CD4-positive, alpha-beta T cell (primary cell): ENCODE data around the gene CCR7. TPM values are rescaled to one million over a fixed set of nuclear protein-coding genes. Genes with fewer than 3 reads are reported as not detected.

Source experiments
- ATAC-seq: fragments of 200-7000 bp; cut with Tn5 transposase; one replicate; pipeline ENCODE4 v1.10.0; 2022; ENCODE audit warnings: mild to moderate bottlenecking; ENCODE audit not compliant: poor library complexity
- CTCF ChIA-PET: fragments of 350-600 bp; sonication (Branson Sonifier 250); formaldehyde crosslinking; loops from one replicate; lab custom pipeline; 2021; ENCODE audit warnings: antibody characterized with exemption, inconsistent platforms; lab: Charles Lee
- POLR2A ChIA-PET: fragments of 350-600 bp; sonication (Branson Sonifier 250); formaldehyde crosslinking; loops from one replicate; lab custom pipeline; 2021; ENCODE audit warnings: antibody characterized with exemption, inconsistent platforms; lab: Charles Lee
- DNase-seq, 14 experiments: peaks; one replicate each; pipeline ENCODE4 v3.0.0-alpha.2; 2013 to 2020; ENCODE audit warnings: mixed read lengths in 2 of 14
- H3K27ac ChIP-seq, 2 donors: one replicate each; pipeline versions ENCODE4 v1.5.1 to v1.7.0; 2013; ENCODE audit warnings: low read length in 2 of 2, low read depth in 1 of 2, mild to moderate bottlenecking in 1 of 2
- H3K27me3 ChIP-seq, 2 experiments: 1 replicate in 1 of 2; 2 replicates in 1 of 2; pipeline versions ENCODE4 v1.6.1 to v1.7.0; 2013; ENCODE audit warnings: low read length in 2 of 2, control low read depth in 1 of 2, mild to moderate bottlenecking in 1 of 2, moderate library complexity in 1 of 2; ENCODE audit not compliant: insufficient read depth in 2 of 2, control insufficient read depth in 1 of 2
- H3K36me3 ChIP-seq: one replicate; pipeline ENCODE4 v1.6.1; 2013; ENCODE audit warnings: low read length, control low read depth; ENCODE audit not compliant: insufficient read depth
- H3K4me1 ChIP-seq: one replicate; pipeline ENCODE4 v1.6.1; 2013; ENCODE audit warnings: low read length, control low read depth; ENCODE audit not compliant: insufficient read depth
- H3K4me3 ChIP-seq: one replicate; pipeline ENCODE4 v1.5.1; 2013; ENCODE audit warnings: mild to moderate bottlenecking, low read length, moderate library complexity
- H3K9me3 ChIP-seq, 2 experiments: 1 replicate in 1 of 2; 2 replicates in 1 of 2; pipeline versions ENCODE4 v1.6.1 to v1.7.0; 2013; ENCODE audit warnings: low read length in 2 of 2, mild to moderate bottlenecking in 2 of 2, control low read depth in 1 of 2, moderate library complexity in 1 of 2; ENCODE audit not compliant: control insufficient read depth in 1 of 2, insufficient read depth in 1 of 2
- H3K27ac Mint-ChIP-seq: one replicate; pipeline ENCODE4 v1.8.0; 2020; ENCODE audit warnings: mixed read lengths
- H3K27me3 Mint-ChIP-seq: one replicate; pipeline ENCODE4 v1.8.0; 2021; ENCODE audit warnings: mixed read lengths
- H3K36me3 Mint-ChIP-seq: one replicate; pipeline ENCODE4 v1.8.0; 2021; ENCODE audit warnings: low read depth, mixed read lengths
- H3K4me1 Mint-ChIP-seq: one replicate; pipeline ENCODE4 v1.8.0; 2021; ENCODE audit warnings: low read depth, mixed read lengths
- H3K4me3 Mint-ChIP-seq: one replicate; pipeline ENCODE4 v1.8.0; 2020; ENCODE audit warnings: mild to moderate bottlenecking, mixed read lengths
- H3K9me3 Mint-ChIP-seq: one replicate; pipeline ENCODE4 v1.8.0; 2020; ENCODE audit warnings: mixed read lengths
- intact Hi-C, 2 experiments: fragments of 100-400 bp; cut with DNase I in 1 of 2; cut with micrococcal nuclease in 1 of 2; formaldehyde crosslinking; loops; one replicate each; pipeline versions ENCODE4 v1.15.1 to v1.9.0; 2023 to 2025; cut with DNase I, micrococcal nuclease
- total RNA-seq, 174 experiments: library from RNA in 2 of 174; stranded (reverse) in 2 of 174; gene quantifications; one replicate each; pipeline ENCODE4 v1.2.3 and lab custom pipeline; 2021 to 2026
- TF ChIP-seq, protein P1 (sequence below): fragments of 200-600 bp; IDR thresholded peaks from one replicate; pipeline ENCODE4 v1.8.0; 2022; ENCODE audit warnings: antibody characterized with exemption, mild to moderate bottlenecking

CCR7 gene
- total RNA-seq, 2 experiments from 2014 or later = 170 to 180 TPM

- Mint-ChIP-seq H3K27me3 (no peaks in the 10 kb centered on the region), H3K27ac (peak overlapping the region; percentile 86), H3K9me3 (no peaks in the 10 kb centered on the region), H3K4me1 (peaks cover 53% of the 10 kb centered on the region), H3K4me3 (peak overlapping the region; percentile 83), H3K36me3 (no peaks in the 10 kb centered on the region)
- H3K4me3 ChIP-seq = peak overlapping the region; percentile 51
- intact Hi-C loops = loop anchor here (1.0 to 2.0 kb wide), 4 partner anchors 18 to 37 kb away; no protein-coding TSS in a partner anchor
- H3K36me3 ChIP-seq = no peaks in the 10 kb centered on the region
- DNase-seq (peak in 4 of 14 experiments; percentile 53 to 86 (median 66)), ATAC-seq (peak; percentile 70)
- ChIA-PET POLR2A (interaction anchor here (0.6 to 6.1 kb wide), 3 partner anchors 16 to 129 kb away, joined by 3 to 100 read pairs (median 14); no protein-coding TSS in a partner anchor), CTCF (no interaction called here)
- TF ChIP-seq, protein P1, sequence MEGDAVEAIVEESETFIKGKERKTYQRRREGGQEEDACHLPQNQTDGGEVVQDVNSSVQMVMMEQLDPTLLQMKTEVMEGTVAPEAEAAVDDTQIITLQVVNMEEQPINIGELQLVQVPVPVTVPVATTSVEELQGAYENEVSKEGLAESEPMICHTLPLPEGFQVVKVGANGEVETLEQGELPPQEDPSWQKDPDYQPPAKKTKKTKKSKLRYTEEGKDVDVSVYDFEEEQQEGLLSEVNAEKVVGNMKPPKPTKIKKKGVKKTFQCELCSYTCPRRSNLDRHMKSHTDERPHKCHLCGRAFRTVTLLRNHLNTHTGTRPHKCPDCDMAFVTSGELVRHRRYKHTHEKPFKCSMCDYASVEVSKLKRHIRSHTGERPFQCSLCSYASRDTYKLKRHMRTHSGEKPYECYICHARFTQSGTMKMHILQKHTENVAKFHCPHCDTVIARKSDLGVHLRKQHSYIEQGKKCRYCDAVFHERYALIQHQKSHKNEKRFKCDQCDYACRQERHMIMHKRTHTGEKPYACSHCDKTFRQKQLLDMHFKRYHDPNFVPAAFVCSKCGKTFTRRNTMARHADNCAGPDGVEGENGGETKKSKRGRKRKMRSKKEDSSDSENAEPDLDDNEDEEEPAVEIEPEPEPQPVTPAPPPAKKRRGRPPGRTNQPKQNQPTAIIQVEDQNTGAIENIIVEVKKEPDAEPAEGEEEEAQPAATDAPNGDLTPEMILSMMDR = no peak
- H3K27me3 ChIP-seq = no peaks in the 10 kb centered on the region
- no peak overlapping the region for H3K27ac ChIP-seq
- H3K9me3 ChIP-seq = no peaks in the 10 kb centered on the region
- peaks cover 68% of the 10 kb centered on the region for H3K4me1 ChIP-seq
These were observed 49.7 kb downstream of the CCR7 start for GRCh38 chr17:40515491-40516041.

DNA sequence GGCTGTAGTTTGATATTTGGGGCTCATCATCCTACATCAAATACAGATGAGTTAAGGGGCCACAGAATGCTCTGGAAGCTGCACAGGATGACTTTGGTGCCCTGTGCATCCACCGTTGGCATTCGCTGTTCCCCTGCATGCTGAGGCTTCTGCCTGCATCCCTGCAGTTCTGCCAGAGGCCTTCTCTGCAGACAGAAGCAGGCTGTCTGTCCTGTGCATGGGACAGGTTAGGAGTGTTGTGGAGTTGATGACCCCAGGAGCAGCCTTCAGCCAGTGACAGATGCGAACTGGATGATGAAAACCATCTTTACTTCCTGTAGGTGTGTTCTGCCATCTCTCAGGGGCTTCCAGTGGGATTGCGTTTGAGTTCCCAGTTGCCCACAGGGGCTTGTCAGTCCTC lies 50.3 kb downstream of the CCR7 start:
- no peaks in the 10 kb centered on the region for H3K27me3 Mint-ChIP-seq
- no peaks in the 10 kb centered on the region for H3K9me3 Mint-ChIP-seq
- Histone ChIP-seq H3K4me1 (peaks cover 67% of the 10 kb centered on the region), H3K9me3 (no peaks in the 10 kb centered on the region), H3K4me3 (no peak overlapping the region), H3K36me3 (no peaks in the 10 kb centered on the region), H3K27me3 (no peaks in the 10 kb centered on the region), H3K27ac (no peak overlapping the region)
- peak overlapping the region; percentile 86 for H3K27ac Mint-ChIP-seq
- ATAC-seq = peak; percentile 10
- H3K4me1 Mint-ChIP-seq = peaks cover 53% of the 10 kb centered on the region
- ChIA-PET POLR2A (interaction anchor here (1.0 to 6.1 kb wide), 3 partner anchors 13 to 793 kb away, joined by 3 to 100 read pairs (median 4); partner anchors contain the start of gene TNS4), CTCF (no interaction called here)
- DNase-seq = no peak
- intact Hi-C loops = loop anchor here (2.0 kb wide), 2 partner anchors 24 to 36 kb away; no protein-coding TSS in a partner anchor
- H3K36me3 Mint-ChIP-seq = no peaks in the 10 kb centered on the region
- peak overlapping the region; percentile 83 for H3K4me3 Mint-ChIP-seq
- TF ChIP-seq, protein P1 = no peak

- H3K36me3 ChIP-seq = no peaks in the 10 kb centered on the region
- no peak overlapping the region for H3K4me3 ChIP-seq
- TF ChIP-seq, protein P1 = no peak
- intact Hi-C loops = loop anchor here (2.0 kb wide), 2 partner anchors 23 to 35 kb away; no protein-coding TSS in a partner anchor
- H3K4me3 Mint-ChIP-seq = peak overlapping the region; percentile 42
- H3K9me3 ChIP-seq = no peaks in the 10 kb centered on the region
- no peaks in the 10 kb centered on the region for H3K36me3 Mint-ChIP-seq
- H3K27me3 Mint-ChIP-seq = no peaks in the 10 kb centered on the region
- H3K4me1 Mint-ChIP-seq = peaks cover 51% of the 10 kb centered on the region
- no peaks in the 10 kb centered on the region for H3K27me3 ChIP-seq
- H3K27ac Mint-ChIP-seq = peak overlapping the region; percentile 86
- peaks cover 59% of the 10 kb centered on the region for H3K4me1 ChIP-seq
- no peak for DNase-seq
- H3K27ac ChIP-seq = no peak overlapping the region
- POLR2A ChIA-PET = interaction anchor here (1.0 to 1.4 kb wide), 3 partner anchors 13 to 794 kb away, joined by 3 to 4 read pairs (median 3); partner anchors contain the start of gene TNS4
- ATAC-seq = no peak
- no peaks in the 10 kb centered on the region for H3K9me3 Mint-ChIP-seq
- CTCF ChIA-PET = no interaction called here
These were observed 51.0 kb downstream of the CCR7 start for GRCh38 chr17:40514013-40514875.
